ENCODE results near the gene RERG. TPM values are rescaled to one million over a fixed set of nuclear protein-coding genes. Genes with fewer than 3 reads are reported as not detected.

Gene RERG
- total RNA-seq, 1 donor from 2014 or later = 24.2 TPM

- H3K9me3 Mint-ChIP-seq = no peaks in the 10 kb centered on the region
- no peaks in the 10 kb centered on the region for H3K4me1 Mint-ChIP-seq (ENCODE audit: unreplicated experiment)
- H3K4me3 Mint-ChIP-seq = no peak overlapping the region
- no peaks in the 10 kb centered on the region for H3K36me3 Mint-ChIP-seq
- TF ChIP-seq CTCF (conservative IDR thresholded peaks at IDR 0.05) = no peak
- H3K27me3 Mint-ChIP-seq = peaks cover 24% of the 10 kb centered on the region
- no peak overlapping the region for H3K27ac Mint-ChIP-seq
- DNase-seq (ENCODE audit: extremely low spot score, unreplicated experiment) = no peak
These were observed 13.3 kb upstream of the RERG start for GRCh38 chr12:15234508-15234907.

GRCh38 chr12:15234011-15234410 is 12.8 kb upstream of the RERG start:
- TF ChIP-seq CTCF (conservative IDR thresholded peaks at IDR 0.05) = no peak
- no peaks in the 10 kb centered on the region for H3K9me3 Mint-ChIP-seq
- H3K27ac Mint-ChIP-seq = no peak overlapping the region
- H3K27me3 Mint-ChIP-seq = peaks cover 24% of the 10 kb centered on the region
- H3K4me1 Mint-ChIP-seq (ENCODE audit: unreplicated experiment) = no peaks in the 10 kb centered on the region
- no peak for DNase-seq (ENCODE audit: extremely low spot score, unreplicated experiment)
- H3K36me3 Mint-ChIP-seq = no peaks in the 10 kb centered on the region
- H3K4me3 Mint-ChIP-seq = no peak overlapping the region

GRCh38 chr12:15232959-15233358 is 11.7 kb upstream of the RERG start:
- Mint-ChIP-seq H3K4me3 (no peak overlapping the region), H3K4me1 (ENCODE audit: unreplicated experiment) (no peaks in the 10 kb centered on the region), H3K27ac (no peak overlapping the region), H3K27me3 (peaks cover 16% of the 10 kb centered on the region), H3K9me3 (no peaks in the 10 kb centered on the region), H3K36me3 (no peaks in the 10 kb centered on the region)
- TF ChIP-seq CTCF (conservative IDR thresholded peaks at IDR 0.05) = no peak
- no peak for DNase-seq (ENCODE audit: extremely low spot score, unreplicated experiment)

GRCh38 chr12:15231493-15231892 is 10.3 kb upstream of the RERG start:
- no peak for DNase-seq (ENCODE audit: extremely low spot score, unreplicated experiment)
- Mint-ChIP-seq H3K4me3 (no peak overlapping the region), H3K27ac (no peak overlapping the region), H3K9me3 (no peaks in the 10 kb centered on the region), H3K36me3 (no peaks in the 10 kb centered on the region), H3K4me1 (ENCODE audit: unreplicated experiment) (no peaks in the 10 kb centered on the region), H3K27me3 (peaks cover 17% of the 10 kb centered on the region)
- no peak for TF ChIP-seq CTCF (conservative IDR thresholded peaks at IDR 0.05)

GRCh38 chr12:15230751-15231150 is 9.5 kb upstream of the RERG start:
- Mint-ChIP-seq H3K27ac (no peak overlapping the region), H3K36me3 (no peaks in the 10 kb centered on the region), H3K4me3 (no peak overlapping the region), H3K4me1 (ENCODE audit: unreplicated experiment) (no peaks in the 10 kb centered on the region), H3K27me3 (peaks cover 14% of the 10 kb centered on the region), H3K9me3 (no peaks in the 10 kb centered on the region)
- no peak for TF ChIP-seq CTCF (conservative IDR thresholded peaks at IDR 0.05)
- DNase-seq (ENCODE audit: extremely low spot score, unreplicated experiment) = no peak

- H3K4me1 Mint-ChIP-seq (ENCODE audit: unreplicated experiment) = no peaks in the 10 kb centered on the region
- peaks cover 18% of the 10 kb centered on the region for H3K27me3 Mint-ChIP-seq
- no peak overlapping the region for H3K4me3 Mint-ChIP-seq
- no peak for DNase-seq (ENCODE audit: extremely low spot score, unreplicated experiment)
- H3K36me3 Mint-ChIP-seq = no peaks in the 10 kb centered on the region
- no peak overlapping the region for H3K27ac Mint-ChIP-seq
- TF ChIP-seq CTCF (conservative IDR thresholded peaks at IDR 0.05) = no peak
- no peaks in the 10 kb centered on the region for H3K9me3 Mint-ChIP-seq
These were observed 8.9 kb upstream of the RERG start for GRCh38 chr12:15230137-15230536.
